Activated B cell treated with CpG ODN at 0.5 μM for 24 hours (primary cell): ENCODE data around the gene CDH12. TPM values are rescaled to one million over a fixed set of nuclear protein-coding genes. Genes with fewer than 3 reads are reported as not detected.

ENCODE experiments used
- ATAC-seq: fragments of 200-7000 bp; cut with Tn5 transposase; one replicate; pipeline ENCODE4 v1.10.0; 2021; ENCODE audit warnings: low read depth, mild to moderate bottlenecking, moderate library complexity
- CTCF ChIA-PET: fragments of 350-600 bp; sonication (Branson Sonifier 250); formaldehyde crosslinking; loops from one replicate; lab custom pipeline; 2021; ENCODE audit warnings: antibody characterized with exemption; lab: Charles Lee
- POLR2A ChIA-PET: fragments of 350-600 bp; sonication (Branson Sonifier 250); formaldehyde crosslinking; loops from one replicate; lab custom pipeline; 2021; ENCODE audit warnings: antibody characterized with exemption; lab: Charles Lee
- DNase-seq: peaks from one replicate; pipeline ENCODE4 v3.0.0; 2022
- H3K27ac Mint-ChIP-seq: one replicate; pipeline ENCODE4 v1.8.0; 2020; ENCODE audit warnings: mixed read lengths
- H3K27me3 Mint-ChIP-seq: one replicate; pipeline ENCODE4 v1.8.0; 2021; ENCODE audit warnings: mixed read lengths
- H3K36me3 Mint-ChIP-seq: one replicate; pipeline ENCODE4 v1.8.0; 2021; ENCODE audit warnings: low read depth, mixed read lengths
- H3K4me1 Mint-ChIP-seq: one replicate; pipeline ENCODE4 v1.8.0; 2021; ENCODE audit warnings: mixed read lengths
- H3K4me3 Mint-ChIP-seq: one replicate; pipeline ENCODE4 v1.8.0; 2020; ENCODE audit warnings: mild to moderate bottlenecking, mixed read lengths
- H3K9me3 Mint-ChIP-seq: one replicate; pipeline ENCODE4 v1.8.0; 2020; ENCODE audit warnings: mixed read lengths
- CTCF ChIP-seq: fragments of 200-600 bp; IDR thresholded peaks from one replicate; pipeline ENCODE4 v1.8.0; 2022; ENCODE audit warnings: antibody characterized with exemption, mild to moderate bottlenecking
- intact Hi-C: fragments of 100-400 bp; cut with micrococcal nuclease; formaldehyde crosslinking; loops from one replicate; pipeline ENCODE4 v1.15.1; 2024
- total RNA-seq: library from RNA; stranded (reverse); gene quantifications from 2 replicates; pipeline ENCODE4 v1.2.3, GENCODE V29; 2022

CDH12 gene
- total RNA-seq, 1 donor from 2014 or later = not detected

GRCh38 chr5:22488427-22488826 lies 364.7 kb downstream of the CDH12 start:
- H3K27ac Mint-ChIP-seq = no peak overlapping the region
- no peak for TF ChIP-seq CTCF
- H3K9me3 Mint-ChIP-seq = no peaks in the 10 kb centered on the region
- no peak overlapping the region for H3K4me3 Mint-ChIP-seq
- DNase-seq (no peak), ATAC-seq (no peak)
- no peaks in the 10 kb centered on the region for H3K27me3 Mint-ChIP-seq
- intact Hi-C loops = no loop called here
- no peaks in the 10 kb centered on the region for H3K36me3 Mint-ChIP-seq
- H3K4me1 Mint-ChIP-seq = no peaks in the 10 kb centered on the region
- POLR2A ChIA-PET = no interaction called here
- CTCF ChIA-PET = no interaction called here

- Mint-ChIP-seq H3K4me3 (no peak overlapping the region), H3K27me3 (no peaks in the 10 kb centered on the region), H3K4me1 (no peaks in the 10 kb centered on the region), H3K36me3 (no peaks in the 10 kb centered on the region), H3K9me3 (peaks cover 10% of the 10 kb centered on the region), H3K27ac (no peak overlapping the region)
- DNase-seq = no peak
- intact Hi-C loops = no loop called here
- no peak for ATAC-seq
- CTCF ChIA-PET = no interaction called here
- TF ChIP-seq CTCF = no peak
- POLR2A ChIA-PET = no interaction called here
Measured at GRCh38 chr5:22480305-22480704, 372.8 kb downstream of the CDH12 start.

- ChIA-PET CTCF (no interaction called here), POLR2A (no interaction called here)
- Mint-ChIP-seq H3K36me3 (no peaks in the 10 kb centered on the region), H3K27me3 (no peaks in the 10 kb centered on the region), H3K27ac (no peak overlapping the region), H3K9me3 (peaks cover 5% of the 10 kb centered on the region), H3K4me1 (no peaks in the 10 kb centered on the region), H3K4me3 (no peak overlapping the region)
- no peak for TF ChIP-seq CTCF
- ATAC-seq = no peak
- intact Hi-C loops = no loop called here
- no peak for DNase-seq
Measured at GRCh38 chr5:22473886-22474285, 379.3 kb downstream of the CDH12 start.

- no peaks in the 10 kb centered on the region for H3K36me3 Mint-ChIP-seq
- POLR2A ChIA-PET = no interaction called here
- H3K4me3 Mint-ChIP-seq = no peak overlapping the region
- intact Hi-C loops = no loop called here
- CTCF ChIA-PET = no interaction called here
- no peaks in the 10 kb centered on the region for H3K4me1 Mint-ChIP-seq
- DNase-seq = no peak
- no peak for TF ChIP-seq CTCF
- H3K9me3 Mint-ChIP-seq = peaks cover 3% of the 10 kb centered on the region
- ATAC-seq = no peak
- H3K27ac Mint-ChIP-seq = no peak overlapping the region
- no peaks in the 10 kb centered on the region for H3K27me3 Mint-ChIP-seq
Measured at GRCh38 chr5:22471154-22471553, 382.0 kb downstream of the CDH12 start.

- no peak for ATAC-seq
- POLR2A ChIA-PET = no interaction called here
- no peak for TF ChIP-seq CTCF
- intact Hi-C loops = no loop called here
- H3K4me3 Mint-ChIP-seq = no peak overlapping the region
- CTCF ChIA-PET = no interaction called here
- no peak overlapping the region for H3K27ac Mint-ChIP-seq
- H3K36me3 Mint-ChIP-seq = no peaks in the 10 kb centered on the region
- peaks cover 3% of the 10 kb centered on the region for H3K9me3 Mint-ChIP-seq
- DNase-seq = no peak
- H3K27me3 Mint-ChIP-seq = no peaks in the 10 kb centered on the region
- H3K4me1 Mint-ChIP-seq = no peaks in the 10 kb centered on the region
Measured at GRCh38 chr5:22470408-22470807, 382.7 kb downstream of the CDH12 start.
